ENCODE data around the gene CRYBA1. TPM values are rescaled to one million over a fixed set of nuclear protein-coding genes. Genes with fewer than 3 reads are reported as not detected.

The CRYBA1 gene
- total RNA-seq, 4 donors from 2014 or later, result not detected

DNA sequence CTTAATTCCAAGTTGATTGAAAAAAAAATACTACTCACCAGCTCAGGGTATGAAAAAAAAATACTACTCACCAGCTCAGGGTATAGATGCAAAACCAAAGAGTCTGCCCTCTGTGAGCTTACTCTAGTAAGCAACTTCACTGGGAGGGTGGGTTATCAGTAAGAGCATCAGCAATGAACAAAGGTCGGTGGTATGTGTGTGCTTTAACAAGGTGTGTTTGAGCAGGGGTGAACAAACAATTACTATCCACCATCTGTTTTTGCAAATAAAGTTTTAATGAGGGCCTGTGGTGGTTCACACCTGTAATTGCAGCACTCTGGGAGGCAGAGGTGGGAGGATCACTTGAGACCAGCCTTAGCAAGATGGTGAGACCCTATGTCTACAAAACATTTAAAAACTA lies 27.3 kb downstream of the CRYBA1 start:
- Histone ChIP-seq H3K4me3 (no peak overlapping the region), H3K27me3 (no peaks in the 10 kb centered on the region), H3K36me3 (peaks cover 0 to 35% of the 10 kb centered on the region in 2 donors), H3K27ac (no peak overlapping the region), H3K4me1 (peaks cover 2 to 81% (median 14%) of the 10 kb centered on the region in 3 donors), H3K9me3 (no peaks in the 10 kb centered on the region)
- ATAC-seq, result no peak
- WGBS, 2 donors (ENCODE audit: low coverage in 1 of 2), result 90% methylated on average over 1 of the region's 1 CpG; no CpG with 5 or more reads in 1 of the 2 donors
- TF ChIP-seq EP300 (IDR thresholded peaks at IDR 0.05), result no peak
- TF ChIP-seq POLR2AphosphoS5 (IDR thresholded peaks at IDR 0.05), result no peak
- no peak for TF ChIP-seq POLR2A (IDR thresholded peaks at IDR 0.05)
- TF ChIP-seq, protein P1, sequence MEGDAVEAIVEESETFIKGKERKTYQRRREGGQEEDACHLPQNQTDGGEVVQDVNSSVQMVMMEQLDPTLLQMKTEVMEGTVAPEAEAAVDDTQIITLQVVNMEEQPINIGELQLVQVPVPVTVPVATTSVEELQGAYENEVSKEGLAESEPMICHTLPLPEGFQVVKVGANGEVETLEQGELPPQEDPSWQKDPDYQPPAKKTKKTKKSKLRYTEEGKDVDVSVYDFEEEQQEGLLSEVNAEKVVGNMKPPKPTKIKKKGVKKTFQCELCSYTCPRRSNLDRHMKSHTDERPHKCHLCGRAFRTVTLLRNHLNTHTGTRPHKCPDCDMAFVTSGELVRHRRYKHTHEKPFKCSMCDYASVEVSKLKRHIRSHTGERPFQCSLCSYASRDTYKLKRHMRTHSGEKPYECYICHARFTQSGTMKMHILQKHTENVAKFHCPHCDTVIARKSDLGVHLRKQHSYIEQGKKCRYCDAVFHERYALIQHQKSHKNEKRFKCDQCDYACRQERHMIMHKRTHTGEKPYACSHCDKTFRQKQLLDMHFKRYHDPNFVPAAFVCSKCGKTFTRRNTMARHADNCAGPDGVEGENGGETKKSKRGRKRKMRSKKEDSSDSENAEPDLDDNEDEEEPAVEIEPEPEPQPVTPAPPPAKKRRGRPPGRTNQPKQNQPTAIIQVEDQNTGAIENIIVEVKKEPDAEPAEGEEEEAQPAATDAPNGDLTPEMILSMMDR (IDR thresholded peaks at IDR 0.05), result no peak

DNA sequence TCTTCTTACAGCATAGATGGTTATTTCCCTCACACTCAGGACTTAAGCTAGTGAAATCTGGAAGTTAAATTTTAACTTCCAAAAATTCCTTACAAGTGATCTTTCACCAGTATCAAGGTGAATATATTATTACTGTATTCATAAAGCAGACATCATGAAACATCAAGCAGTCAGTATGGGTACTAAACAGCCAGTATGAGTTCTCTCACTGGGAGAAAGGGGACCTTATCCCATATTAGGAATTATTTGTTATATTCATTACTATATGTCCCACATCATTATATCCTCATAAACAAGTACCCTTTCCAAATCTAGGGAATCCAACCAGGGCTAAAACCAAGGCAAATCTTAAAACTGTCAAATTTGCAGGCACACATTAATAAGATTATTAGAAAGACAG lies 32.0 kb downstream of the CRYBA1 start:
- no peak overlapping the region for H3K4me3 ChIP-seq
- peaks cover 3 to 92% (median 25%) of the 10 kb centered on the region in 3 donors for H3K4me1 ChIP-seq
- TF ChIP-seq, protein P1 (IDR thresholded peaks at IDR 0.05), result no peak
- TF ChIP-seq POLR2AphosphoS5 (IDR thresholded peaks at IDR 0.05) (no peak), EP300 (IDR thresholded peaks at IDR 0.05) (no peak), POLR2A (IDR thresholded peaks at IDR 0.05) (no peak)
- H3K36me3 ChIP-seq, result peaks cover 0 to 47% of the 10 kb centered on the region in 2 donors
- no peak overlapping the region for H3K27ac ChIP-seq
- no peaks in the 10 kb centered on the region for H3K27me3 ChIP-seq
- H3K9me3 ChIP-seq, result no peaks in the 10 kb centered on the region
- no peak for ATAC-seq

DNA sequence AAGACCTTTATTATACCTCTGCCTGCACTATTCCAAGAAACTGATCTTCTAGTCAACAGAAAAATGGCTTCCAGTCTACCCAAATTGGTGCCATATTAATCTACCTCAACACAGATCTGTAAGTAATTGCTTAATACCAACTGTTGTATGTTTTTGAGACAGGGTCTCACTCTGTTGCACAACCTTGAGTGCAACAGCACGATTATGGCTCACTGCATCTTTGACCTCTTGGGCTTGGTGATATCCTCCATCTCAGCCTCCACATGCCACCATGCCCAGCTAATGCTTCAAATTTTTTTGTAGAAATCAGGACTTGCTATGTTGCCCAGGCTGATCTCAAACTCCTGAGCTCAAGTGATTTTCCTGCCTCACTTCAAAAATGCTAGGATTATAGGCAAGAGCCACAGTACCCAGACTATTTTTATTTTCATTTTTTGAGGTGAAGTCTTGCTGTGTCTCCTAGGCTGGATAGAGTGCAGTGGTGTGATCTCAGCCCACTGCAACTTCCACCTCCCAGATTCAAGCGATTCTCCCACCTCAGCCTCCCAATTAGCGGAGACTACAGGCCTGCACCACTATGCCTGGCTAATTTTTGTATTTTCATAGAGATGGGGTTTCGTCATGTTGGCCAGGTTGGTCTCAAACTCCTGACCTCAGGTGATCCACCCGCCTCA lies 32.9 kb downstream of the CRYBA1 start:
- no peak for ATAC-seq
- H3K4me3 ChIP-seq, result no peak overlapping the region
- H3K27ac ChIP-seq, result no peak overlapping the region
- H3K27me3 ChIP-seq, result no peaks in the 10 kb centered on the region
- no peak for TF ChIP-seq EP300 (IDR thresholded peaks at IDR 0.05)
- no peak for TF ChIP-seq POLR2A (IDR thresholded peaks at IDR 0.05)
- peaks cover 6 to 95% (median 26%) of the 10 kb centered on the region in 3 donors for H3K4me1 ChIP-seq
- H3K9me3 ChIP-seq, result no peaks in the 10 kb centered on the region
- 95% methylated on average over 5 of the region's 5 CpGs; no CpG with 5 or more reads in 1 of the 2 donors for WGBS, 2 donors (ENCODE audit: low coverage in 1 of 2)
- peaks cover 0 to 47% of the 10 kb centered on the region in 2 donors for H3K36me3 ChIP-seq

DNA sequence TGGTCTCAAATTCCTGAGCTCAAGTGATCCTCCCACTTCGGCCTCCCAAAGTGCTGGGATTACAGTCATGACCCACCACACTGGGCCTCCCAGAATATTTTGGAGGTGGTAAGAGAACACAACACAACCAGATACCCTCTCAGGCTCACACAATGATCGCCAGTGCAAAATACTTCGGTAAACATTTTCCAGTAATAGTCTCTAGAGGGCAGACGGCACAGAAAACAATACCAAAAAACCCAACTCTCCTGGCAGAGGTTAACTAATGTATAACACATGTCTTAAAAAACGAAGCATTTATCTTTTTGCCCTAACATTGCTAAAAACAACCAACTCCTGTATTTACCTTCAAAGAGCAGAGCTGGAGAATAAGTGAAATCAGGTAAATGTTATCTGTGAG lies 36.8 kb downstream of the CRYBA1 start:
- WGBS, 2 donors (ENCODE audit: low coverage in 1 of 2), result 25 to 48% methylated on average over 2 to 5 of the region's 5 CpGs
- Histone ChIP-seq H3K9me3 (no peaks in the 10 kb centered on the region), H3K27ac (no peak overlapping the region), H3K4me1 (peaks cover 6 to 97% (median 34%) of the 10 kb centered on the region in 3 donors), H3K4me3 (no peak overlapping the region), H3K27me3 (no peaks in the 10 kb centered on the region), H3K36me3 (peaks cover 3 to 81% of the 10 kb centered on the region in 2 donors)
- no peak for TF ChIP-seq EP300 (IDR thresholded peaks at IDR 0.05)
- TF ChIP-seq POLR2AphosphoS5 (IDR thresholded peaks at IDR 0.05), result no peak
- no peak for TF ChIP-seq POLR2A (IDR thresholded peaks at IDR 0.05)
- TF ChIP-seq, protein P1 (IDR thresholded peaks at IDR 0.05), result no peak
- ATAC-seq, result no peak

DNA sequence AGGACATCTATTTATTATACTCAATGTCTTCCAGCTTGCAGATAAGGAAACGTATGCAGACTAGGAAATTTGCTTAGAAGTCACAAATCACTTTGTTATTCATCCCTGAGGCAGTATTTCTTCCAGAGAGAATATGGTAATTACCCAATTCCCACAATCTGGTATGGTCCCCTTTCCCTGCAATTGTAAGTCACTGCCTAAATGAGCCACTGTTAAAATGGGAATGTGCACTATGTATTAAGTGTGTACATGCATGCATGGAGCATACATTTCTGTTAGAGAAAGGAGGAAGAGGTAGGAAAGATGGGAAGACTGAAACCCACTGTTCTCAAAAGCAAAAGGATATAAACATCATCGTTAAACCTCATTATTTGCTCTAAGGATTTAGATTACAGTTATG lies 37.3 kb downstream of the CRYBA1 start:
- H3K27me3 ChIP-seq, result no peaks in the 10 kb centered on the region
- no peak overlapping the region for H3K4me3 ChIP-seq
- H3K4me1 ChIP-seq, result peaks cover 6 to 97% (median 38%) of the 10 kb centered on the region in 3 donors
- no peaks in the 10 kb centered on the region for H3K9me3 ChIP-seq
- peaks cover 3 to 81% of the 10 kb centered on the region in 2 donors for H3K36me3 ChIP-seq
- no peak overlapping the region for H3K27ac ChIP-seq
- ATAC-seq, result no peak
- TF ChIP-seq POLR2A (IDR thresholded peaks at IDR 0.05) (no peak), EP300 (IDR thresholded peaks at IDR 0.05) (no peak), POLR2AphosphoS5 (IDR thresholded peaks at IDR 0.05) (no peak)
- TF ChIP-seq, protein P1 (IDR thresholded peaks at IDR 0.05), result no peak
- 0 to 48% methylated on average over 1 to 2 of the region's 2 CpGs for WGBS, 2 donors (ENCODE audit: low coverage in 1 of 2)

Measured in gastroesophageal sphincter (tissue), 4 donors.